22Rv1 (cell line): ENCODE data around the gene STPG4.

Experiments used
- ZFX ChIP-seq: fragments of 450-650 bp; IDR thresholded peaks from 2 replicates; pipeline ENCODE4 v1.6.1; 2017; ENCODE audit warnings: antibody characterized with exemption, borderline replicate concordance
- TF ChIP-seq, protein P1 (sequence below): fragments of 450-650 bp; IDR thresholded peaks from 2 replicates; pipeline ENCODE4 v1.5.1; 2017; ENCODE audit warnings: mild to moderate bottlenecking

DNA sequence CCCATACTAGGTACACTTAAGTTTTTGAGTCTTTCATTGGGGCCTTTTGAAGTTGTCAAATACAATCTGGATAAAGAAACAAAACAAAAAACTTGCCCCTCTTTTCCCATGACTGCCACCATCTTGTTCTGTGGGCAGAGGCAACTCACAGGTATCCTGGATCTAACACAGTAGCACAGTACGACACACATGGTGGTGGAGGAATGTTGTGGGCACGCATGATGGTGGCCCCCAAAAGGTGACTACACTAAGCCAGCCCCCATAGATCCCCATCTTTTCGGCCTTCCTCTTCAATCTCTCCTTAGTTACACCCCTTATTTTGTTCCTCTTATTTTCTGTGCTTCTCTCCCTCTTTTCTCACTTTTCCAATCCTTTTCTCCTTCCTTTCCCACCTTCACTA is 4.5 kb upstream of the STPG4 start:
- TF ChIP-seq, protein P1, sequence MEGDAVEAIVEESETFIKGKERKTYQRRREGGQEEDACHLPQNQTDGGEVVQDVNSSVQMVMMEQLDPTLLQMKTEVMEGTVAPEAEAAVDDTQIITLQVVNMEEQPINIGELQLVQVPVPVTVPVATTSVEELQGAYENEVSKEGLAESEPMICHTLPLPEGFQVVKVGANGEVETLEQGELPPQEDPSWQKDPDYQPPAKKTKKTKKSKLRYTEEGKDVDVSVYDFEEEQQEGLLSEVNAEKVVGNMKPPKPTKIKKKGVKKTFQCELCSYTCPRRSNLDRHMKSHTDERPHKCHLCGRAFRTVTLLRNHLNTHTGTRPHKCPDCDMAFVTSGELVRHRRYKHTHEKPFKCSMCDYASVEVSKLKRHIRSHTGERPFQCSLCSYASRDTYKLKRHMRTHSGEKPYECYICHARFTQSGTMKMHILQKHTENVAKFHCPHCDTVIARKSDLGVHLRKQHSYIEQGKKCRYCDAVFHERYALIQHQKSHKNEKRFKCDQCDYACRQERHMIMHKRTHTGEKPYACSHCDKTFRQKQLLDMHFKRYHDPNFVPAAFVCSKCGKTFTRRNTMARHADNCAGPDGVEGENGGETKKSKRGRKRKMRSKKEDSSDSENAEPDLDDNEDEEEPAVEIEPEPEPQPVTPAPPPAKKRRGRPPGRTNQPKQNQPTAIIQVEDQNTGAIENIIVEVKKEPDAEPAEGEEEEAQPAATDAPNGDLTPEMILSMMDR, result no peak
- TF ChIP-seq ZFX, result no peak
